Activated T-cell treated with anti-CD3 and anti-CD28 coated beads, Interleukin-2, amount 50 U/mL, for 1 hour (primary cell): ENCODE results near the gene GAS7.

Experiments used
- DNase-seq: peaks from one replicate; pipeline ENCODE4 v3.0.0-alpha.2; 2020

Gene GAS7

DNA sequence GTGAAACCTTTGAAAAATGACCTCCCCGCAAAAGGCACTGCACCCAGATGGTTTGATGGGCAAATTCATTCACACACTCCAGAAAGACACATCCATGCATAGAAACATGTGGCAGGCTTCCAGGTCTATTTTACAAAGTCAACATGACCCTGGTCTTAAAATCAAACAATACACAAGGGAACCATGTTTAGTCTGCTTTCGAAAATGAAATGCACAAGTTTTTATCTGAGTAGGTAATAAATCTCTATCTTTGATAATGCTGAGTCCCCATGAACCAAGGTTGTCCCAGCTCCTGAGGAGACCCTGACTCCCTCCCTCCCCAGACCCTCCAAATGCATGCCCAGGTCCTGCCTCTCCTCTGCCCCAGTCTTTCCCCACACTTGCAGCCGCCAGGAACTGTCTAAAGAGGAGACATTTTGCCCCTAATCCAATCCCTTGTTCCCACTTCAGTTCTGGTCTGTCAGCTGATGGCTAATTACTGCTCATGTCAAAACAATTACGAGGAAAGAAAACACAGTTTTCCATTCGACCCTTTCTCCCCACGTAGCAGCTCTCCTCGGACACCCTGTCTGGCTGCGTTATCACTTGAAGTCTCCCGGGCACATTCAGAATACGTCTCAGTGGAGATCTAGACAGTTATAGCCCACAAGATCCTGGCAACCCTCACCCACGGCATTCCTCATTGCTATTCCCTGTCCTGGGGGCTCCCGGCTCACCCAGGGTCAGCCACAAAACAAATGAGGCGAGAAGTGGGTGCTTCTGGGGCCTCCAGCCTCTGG, 224.5 kb downstream of the GAS7 start:
- no peak for DNase-seq

DNA sequence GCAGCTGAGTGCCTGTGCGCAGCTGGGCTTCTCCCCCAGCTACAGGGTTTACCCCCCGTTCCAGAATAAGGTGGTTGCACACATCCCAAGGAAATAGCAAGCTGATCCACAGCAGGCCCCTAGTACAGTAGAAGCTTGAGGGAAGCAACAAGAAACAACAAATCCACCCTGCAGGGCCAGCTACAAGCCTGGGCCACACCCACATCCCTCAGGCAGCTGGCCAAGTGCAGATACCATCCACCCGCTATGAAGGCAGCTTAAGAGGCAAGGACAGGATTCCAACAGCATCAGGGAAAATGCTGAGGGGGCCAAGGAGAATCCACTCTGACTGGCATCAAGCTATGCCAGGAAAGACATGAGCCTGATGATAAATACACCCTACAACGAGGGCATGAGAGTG, 226.4 kb downstream of the GAS7 start:
- no peak for DNase-seq

DNA sequence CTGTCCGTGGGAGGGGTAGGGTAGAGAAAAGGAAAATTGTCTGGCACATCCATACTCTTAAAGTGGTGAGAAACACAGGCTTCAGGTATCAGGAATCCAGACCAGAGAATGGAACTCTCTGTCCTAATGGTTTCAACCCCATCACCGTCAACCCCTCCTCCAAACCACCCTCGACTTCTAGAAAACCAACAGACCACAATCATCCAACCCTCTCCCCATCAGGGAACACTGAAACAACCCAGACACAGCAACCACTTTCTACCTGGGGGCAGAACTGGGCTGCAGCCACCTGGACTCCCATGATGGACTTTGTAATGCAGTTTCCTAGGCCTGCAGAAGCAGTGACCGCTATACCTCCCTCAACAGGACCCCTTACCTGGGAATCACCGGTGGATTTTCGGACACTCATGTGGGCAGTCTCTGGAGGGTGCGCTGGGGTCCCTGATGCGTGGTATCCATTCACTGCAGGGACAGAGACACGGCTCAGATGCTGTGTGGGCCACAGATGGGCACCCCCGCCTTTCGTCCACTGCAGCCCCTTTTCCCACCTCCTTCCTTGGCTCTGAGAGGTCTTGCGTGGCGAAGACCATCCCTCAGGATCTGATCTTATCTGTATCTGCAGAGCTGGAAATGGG, 229.0 kb downstream of the GAS7 start:
- no peak for DNase-seq

DNA sequence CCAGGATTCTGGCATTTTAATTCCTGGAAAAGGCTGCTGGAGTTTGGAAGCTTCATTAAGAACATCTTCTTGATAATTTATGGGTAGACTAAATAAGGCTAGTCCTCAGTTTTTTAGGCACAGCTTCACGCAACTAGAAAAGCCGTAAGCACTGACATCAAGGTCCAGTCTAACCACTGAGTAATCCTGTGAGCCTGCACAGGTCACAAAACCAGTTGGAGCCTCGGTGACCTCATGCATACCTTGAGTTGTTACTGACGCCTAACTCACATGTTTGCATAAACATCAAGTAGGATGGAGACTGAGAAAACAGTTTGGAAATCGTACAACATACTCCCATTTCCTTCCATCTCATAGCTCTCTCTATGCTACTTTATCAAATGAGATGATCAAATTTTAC, 229.5 kb downstream of the GAS7 start:
- no peak for DNase-seq

DNA sequence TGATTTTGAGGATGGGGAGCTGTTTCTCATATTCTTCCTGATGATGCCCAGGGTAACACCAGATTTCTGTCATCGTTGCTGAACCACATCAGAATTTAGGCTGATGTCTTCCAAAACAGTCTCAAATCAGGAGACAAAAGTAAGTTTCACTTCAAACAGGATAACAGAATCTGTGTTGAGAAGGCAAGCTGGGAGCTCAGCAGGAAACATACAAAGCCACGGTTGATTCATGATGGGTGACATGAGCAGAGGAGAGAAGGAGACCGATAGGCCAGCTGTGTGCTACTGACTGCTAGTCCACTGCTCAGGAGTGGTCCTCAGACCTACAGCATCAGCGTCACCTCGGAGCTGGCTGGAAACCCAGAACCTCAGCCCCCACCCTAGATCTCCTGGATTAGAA, 230.4 kb downstream of the GAS7 start:
- DNase-seq: no peak

DNA sequence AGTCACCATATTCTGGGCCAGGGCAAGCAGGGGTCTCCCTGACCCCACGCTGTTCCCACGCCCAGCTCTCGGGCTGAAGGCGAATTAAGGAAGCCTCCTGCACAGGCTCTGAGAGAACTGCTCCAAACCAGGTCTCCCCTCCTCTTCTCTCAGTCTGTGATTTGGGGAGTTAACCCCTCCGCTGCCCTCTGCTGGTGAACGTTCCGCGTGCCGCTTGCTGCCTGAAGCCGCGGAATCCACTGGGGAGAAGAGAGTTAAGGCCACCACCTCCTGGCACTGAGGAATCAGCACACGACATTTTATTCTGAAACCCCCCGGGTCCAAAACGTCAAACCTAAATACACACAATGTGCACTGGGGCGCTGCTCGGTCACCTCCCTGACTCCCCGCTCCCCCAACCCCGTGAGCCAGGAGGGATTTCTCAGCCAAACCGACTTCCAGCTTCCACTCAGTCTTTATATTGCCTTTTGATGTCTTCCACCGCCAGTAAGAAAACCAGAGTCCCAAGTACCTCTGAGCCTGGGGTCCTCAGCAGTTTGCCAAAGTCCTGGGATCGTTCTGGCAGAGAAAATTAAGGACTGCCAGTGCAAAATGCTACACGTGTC, 238.9 kb downstream of the GAS7 start:
- DNase-seq: no peak

DNA sequence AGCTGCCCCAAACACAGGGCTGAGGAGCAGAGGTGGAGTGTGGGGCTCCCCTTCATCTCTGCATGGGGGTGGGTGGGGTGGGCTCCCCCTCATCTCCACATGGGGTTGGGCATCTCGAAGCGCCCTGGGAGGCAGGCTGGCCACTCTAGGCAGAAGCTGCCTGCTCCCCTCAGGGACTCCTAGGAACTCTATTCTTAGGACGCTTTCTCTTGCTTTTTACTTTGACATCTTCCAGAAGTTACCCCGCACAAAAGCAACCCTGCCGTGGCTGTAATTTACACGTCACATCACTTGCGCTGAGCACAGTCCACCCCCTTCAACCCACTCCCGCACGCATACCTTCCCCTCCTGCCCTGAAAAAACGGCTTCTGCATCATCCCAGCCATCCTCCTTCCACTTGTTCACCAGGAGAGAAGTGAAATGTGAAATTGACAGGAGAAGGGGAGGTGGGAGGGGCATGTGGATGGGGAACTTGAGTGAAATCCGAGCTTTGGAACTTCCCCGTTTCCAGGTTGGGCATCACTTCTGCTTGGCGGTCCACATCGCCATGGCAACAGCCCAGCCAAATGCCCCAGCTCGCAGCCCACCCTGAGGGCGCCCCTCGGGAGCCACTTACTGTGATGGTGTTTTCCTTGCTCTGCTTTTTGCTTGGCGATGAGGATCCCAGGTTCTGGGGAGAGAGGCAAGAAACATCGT, 239.7 kb downstream of the GAS7 start:
- no peak for DNase-seq

DNA sequence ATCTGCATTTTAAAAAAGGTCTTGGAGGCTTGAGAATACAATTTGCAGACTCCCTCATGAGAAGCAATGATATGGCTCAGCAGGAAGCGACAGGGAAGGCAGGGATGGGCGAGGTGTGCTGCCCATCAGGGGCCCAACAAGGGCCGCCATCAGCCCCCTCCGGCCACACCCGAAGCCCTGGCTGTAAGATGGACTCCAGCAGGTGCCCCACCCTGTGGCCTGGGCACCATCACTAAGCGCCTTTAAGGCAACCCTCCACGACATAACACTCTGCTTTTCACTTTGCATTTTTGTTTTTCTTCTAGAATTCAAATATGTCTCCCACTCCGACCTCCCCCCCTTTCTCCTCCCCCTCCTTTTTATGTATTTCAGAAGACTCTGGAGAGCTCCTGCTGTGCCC, 241.2 kb downstream of the GAS7 start:
- no peak for DNase-seq

DNA sequence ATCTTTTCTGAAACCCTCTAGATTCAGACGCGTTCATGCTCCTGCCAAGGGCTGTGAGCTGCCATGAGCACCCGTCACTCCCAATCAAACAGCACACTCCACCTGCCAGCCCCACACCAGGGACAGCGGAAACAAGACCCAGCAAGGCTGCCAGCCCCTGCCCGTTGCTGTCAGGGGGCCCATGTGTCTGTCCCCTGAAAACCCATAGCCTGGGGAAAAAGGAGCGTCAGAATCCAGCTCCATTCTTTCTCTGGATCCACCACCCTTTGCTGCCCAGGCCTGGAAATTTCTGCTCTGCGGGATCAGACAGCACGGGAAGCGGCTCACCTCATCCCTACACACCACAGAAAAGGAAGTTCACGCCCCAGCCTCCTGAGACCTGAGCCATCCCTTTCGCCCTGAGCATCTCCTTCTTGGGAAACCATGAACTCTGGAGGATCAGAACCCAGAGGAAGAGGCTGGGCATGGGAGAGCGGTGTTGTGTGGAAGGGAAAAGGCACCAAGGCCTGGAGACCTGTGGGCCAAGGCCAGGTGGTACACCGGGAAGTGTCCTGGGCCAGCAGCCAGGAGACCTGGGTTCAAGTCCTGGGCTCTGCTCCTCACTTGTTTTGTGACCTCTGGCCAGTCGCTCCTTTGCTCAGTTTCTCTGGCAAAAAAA, 241.8 kb downstream of the GAS7 start:
- no peak for DNase-seq

DNA sequence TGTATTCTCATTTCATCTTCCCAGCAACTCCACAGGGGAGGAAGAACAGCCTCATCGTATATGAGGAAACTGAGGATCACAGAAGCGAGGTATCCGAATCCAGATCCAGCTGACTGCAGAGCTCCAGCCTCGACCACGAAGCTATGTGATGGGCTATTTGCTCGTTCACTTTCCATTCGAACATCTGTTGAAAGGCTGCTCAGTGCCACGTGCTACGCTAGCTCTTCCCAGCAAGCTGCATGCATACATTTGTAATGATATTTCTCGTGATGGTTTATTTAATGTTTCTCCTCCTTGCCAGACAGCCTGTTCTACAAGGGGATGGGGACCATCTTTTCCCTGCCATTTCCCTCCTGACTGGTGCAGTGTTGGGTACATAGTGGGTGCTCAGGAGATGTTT, 244.9 kb downstream of the GAS7 start:
- no peak for DNase-seq

DNA sequence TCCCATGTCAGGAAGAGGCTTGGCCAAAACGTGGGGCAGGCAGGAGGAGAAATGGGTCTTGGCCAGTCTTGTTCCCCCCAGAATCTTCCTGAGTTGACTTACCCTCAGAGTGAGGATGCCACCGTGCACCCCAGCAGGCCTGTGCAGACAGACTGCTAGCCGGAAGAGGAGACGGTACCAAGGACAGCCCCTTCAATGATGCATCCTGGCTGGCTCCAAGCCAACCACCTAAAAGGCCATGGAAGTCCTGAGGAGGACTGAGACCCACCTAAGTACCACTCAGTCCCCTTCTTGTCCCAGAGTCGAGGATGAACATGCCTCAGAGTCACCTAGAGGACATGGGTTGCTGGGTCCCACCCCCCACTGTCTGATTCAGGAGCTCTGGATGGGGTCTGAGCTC, 246.6 kb downstream of the GAS7 start:
- no peak for DNase-seq

DNA sequence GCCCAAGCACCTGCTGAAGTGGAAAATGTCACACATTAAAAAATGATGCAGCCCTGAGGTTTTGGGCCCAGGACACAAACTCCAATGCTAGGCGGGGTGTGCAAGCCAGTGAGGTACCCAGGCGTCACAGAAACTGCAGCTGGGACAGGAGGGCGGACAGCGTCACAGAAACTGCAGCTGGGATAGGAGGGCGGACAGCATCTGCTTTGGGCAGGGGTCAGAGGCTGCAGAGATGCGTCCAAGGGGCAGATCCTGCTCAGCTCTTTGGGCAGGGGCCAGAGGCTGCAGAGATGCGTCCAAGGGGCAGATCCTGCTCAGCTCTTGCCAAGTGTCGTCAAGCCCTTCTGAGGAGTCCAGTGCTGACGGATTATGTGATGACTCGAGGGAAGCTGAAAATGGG, 249.5 kb downstream of the GAS7 start:
- DNase-seq: no peak

DNA sequence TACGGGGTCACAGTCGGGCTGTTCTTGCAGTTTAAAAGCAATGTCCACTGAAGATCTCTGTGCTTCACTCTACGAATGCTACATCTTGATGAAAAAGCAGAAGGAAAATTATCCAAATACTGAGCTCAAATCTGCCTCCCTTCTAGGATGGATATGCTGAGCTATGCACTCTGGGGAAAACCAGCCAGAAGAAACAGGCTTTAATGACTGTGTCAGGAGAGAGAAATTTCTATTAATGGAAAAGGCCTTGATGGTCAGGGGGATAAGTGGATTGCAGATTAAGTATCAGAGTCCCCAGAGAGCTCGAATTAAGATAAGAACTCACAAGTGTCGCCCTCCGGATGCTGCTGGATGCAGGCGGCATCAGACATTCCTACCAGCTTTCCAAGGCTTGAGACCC, 253.7 kb downstream of the GAS7 start:
- DNase-seq: no peak

DNA sequence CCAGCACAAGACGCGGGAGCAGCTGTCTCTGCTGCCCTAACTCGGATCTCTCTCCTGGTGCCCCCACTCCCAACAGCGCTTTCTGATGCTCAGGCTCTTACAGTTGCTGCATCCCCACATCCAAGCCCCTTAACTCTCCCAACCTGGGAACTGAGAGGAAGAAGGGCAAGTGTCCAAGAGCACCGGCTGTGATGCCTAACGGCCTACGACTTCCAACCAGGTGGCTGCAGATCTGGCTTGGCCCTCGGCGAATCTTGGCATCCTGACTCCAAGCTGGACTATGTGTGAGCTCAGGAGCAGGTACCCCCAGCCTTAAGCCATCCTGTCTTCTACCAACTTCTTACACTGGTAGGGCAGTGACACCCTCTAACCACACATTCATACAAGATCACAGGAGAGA, 255.1 kb downstream of the GAS7 start:
- DNase-seq: no peak

DNA sequence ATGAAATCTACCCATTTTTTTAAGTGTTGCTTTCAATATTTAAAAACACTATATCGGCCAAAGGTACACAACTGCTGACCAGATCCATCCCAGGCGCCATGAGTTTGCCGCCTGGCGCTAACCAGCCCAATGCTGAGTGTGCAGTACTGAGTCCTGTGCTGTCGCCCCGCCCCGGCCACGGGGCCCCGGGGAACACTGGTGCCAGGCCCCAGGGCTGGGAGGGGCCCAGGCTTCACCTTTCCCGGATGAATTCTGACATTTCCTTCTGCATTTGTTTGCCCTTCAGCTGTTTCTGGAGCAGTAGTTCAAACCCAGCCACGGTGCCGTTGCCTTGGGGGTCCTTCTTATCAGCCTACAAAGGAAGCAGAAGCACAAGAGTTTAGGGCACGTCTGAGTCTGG, 255.5 kb downstream of the GAS7 start:
- DNase-seq: no peak

DNA sequence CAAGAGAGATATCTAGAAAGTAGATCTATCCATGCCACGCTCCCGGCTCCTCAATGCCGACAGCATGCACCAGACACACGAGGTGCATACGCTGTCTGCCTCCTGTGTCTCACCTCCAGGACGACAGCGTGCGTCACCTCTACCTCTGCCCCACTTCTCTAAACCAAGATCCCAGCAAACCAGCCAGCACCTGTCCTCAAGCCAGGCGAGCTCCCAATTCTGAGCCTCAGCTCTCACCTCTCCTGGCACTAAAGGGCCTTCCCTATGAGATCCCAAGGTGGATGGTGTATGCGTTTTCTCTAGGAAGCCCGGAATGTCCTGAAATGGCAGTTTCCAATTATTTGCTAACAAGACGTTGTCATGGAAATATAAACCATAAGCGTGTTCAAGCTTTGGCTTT, 257.1 kb downstream of the GAS7 start:
- DNase-seq: no peak

DNA sequence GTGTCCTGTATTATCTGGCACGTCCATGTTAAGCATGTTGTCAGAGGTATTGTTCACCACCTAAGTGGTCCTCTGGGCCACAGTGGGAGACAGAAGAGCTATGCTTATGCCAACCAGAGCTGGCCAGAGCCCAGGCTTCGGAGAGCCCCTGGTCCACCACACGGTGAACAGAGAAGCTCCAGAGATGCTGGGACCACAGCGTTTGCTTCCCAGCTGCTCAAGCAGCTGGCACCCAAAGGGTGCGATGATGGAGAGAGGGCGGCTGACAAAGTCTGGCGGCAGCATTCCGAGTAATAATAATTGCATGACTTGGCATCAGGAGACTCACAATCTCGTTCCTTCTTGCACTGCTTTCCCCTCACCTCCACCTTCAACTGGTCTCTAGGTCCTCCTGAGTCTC, 257.6 kb downstream of the GAS7 start:
- no peak for DNase-seq

DNA sequence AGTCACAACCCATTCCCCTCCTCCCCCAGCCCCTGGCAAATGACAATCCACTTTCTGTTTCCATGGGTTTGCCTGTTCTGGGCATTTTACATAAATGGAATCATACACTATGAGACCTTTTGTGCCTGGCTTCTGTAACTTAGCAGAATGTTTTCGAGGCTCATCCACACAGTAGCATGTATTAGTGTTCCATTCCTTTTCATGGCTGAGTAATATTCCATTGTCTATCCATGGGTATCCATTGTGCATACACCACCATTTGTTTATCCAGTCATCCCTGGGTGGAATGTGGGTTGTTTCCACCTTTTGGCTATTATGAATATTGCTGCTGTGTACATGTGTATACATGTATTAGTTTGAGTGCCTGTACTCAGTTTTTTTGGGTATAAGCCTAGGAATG, 259.6 kb downstream of the GAS7 start:
- no peak for DNase-seq

DNA sequence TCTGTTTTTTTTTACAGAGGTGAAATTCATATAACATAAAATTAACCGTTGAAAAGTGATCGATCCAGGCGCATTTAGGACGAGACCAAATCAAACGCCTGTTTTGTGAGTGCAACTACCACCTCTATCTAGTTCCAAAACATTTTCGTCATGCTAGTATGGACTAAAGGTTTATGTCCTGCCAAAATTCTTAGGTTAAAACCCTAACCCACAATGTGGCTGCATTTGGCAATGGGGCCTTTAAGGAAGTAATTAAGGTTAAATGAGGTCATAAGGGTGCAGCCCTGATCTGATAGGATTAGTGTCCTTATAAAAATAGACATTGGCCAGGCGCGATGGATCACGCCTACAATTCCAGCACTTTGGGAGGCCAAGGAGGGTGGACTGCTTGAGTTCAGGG, 260.5 kb downstream of the GAS7 start:
- no peak for DNase-seq

DNA sequence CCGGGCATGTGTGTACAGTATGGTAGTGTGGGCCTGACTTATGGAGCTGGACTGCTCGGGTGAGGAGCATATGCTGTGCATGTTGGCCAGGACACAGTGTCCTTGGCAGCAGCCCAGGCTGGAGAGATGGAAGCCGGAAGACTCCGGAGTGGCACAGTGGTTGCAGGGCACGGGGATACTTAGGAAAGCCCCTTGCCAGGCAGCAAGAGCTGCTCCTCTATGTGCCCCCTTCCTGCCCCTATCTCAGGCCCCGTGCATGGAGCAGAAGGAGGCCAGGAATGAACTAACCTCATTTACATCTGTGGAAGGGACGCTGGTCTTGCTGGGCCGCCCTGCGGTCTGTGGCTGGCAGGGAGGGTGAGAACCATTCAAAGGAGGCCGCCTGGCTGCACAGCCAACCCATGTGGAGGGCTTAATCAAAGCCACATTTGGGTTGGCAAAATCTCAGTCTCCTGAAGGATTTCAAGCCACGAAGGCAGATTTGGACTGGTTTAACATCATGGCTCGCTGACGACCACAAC, 261.1 kb downstream of the GAS7 start:
- no peak for DNase-seq

DNA sequence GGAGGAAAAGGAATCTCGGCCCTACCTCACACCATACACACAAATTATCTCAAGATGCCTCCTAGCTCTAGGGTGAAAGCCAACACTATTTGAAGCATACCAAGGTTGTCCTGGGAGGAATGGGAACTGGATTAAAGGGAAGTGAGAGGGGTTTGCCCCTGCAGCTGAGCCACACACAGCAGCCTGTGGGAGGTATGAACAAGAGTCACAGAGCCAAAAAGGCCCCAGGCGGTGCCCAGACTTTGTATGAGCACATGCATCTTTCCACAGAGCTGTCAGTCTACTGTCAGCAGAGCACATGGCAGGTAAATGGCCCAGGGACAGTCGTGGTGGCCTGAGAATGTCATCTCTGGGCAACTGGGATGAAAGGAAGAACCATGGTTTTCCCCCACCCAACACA, 262.3 kb downstream of the GAS7 start:
- DNase-seq: no peak

DNA sequence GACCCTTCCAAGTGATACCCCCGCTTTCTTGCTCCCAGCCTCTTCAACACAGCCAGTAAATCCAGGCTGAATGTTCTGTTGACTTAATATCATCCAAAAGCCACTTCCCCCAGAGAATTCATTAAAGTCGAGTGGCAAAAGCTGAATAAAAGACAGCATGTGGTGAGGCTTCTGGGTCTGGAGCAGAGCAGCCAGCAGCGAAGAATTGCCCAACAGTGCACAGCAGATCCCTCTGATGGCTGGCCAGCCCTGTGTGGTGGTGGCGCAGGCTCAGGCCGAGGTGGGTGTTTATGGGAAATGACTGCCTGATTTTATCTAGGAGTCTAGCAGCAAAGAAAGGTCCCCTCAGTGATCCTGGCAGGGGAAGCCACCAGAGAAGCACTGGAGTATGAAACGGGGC, 263.0 kb downstream of the GAS7 start:
- no peak for DNase-seq

DNA sequence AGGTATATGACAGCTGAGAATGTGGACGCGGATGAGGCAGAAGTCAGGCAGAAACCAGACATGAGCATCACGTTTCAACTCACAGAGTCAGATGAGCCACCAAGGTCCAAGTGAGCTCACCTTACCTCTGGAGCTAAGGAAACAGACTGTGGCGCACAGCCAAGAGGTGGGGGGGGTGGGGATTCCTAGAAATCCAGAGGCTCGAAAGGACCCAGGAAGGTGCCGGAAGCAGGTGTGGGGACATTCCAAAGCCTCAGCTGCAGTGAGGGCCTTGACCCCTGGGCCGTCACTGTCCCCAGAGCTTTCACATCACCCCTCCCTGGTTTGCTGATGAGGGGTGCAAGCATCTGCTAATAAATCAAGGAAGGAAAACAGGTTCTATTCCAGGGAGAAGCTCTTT, 264.1 kb downstream of the GAS7 start:
- no peak for DNase-seq
